Left ventricle myocardium superior (tissue), 1 donor: ENCODE measurements around the gene AQR. TPM values are rescaled to one million over a fixed set of nuclear protein-coding genes. Genes with fewer than 3 reads are reported as not detected.
A peak's percentile ranks its signal among the peaks of the same experiment; 100 is the strongest.
"Not testable (repeated sequence)": the region's sequence is repeated elsewhere in the genome, so short reads cannot be mapped to it uniquely, and the experiment has no call there.

ENCODE experiments used
- ATAC-seq: fragments of 200-7000 bp; cut with Tn5 transposase; one replicate; pipeline ENCODE4 v1.9.1; 2020; ENCODE audit warnings: mild to moderate bottlenecking, moderate library complexity
- DNase-seq: peaks from one replicate; pipeline ENCODE4 v3.0.0-alpha.2; 2020
- intact Hi-C: fragments of 100-400 bp; cut with micrococcal nuclease; formaldehyde crosslinking; loops from one replicate; pipeline ENCODE4 v1.11.0; 2022
- total RNA-seq: library from RNA; stranded (reverse); fragmentation: NEBNext Ultra II Directional; extraction: Animal tissue kit (Norgen Biotek cat#: 25700); gene quantifications from one replicate; pipeline ENCODE4 v1.2.1, GENCODE V29; 2021
- donor health status: DM: no; HTN: yes; CAD: no; lungs with severe emphysema.

Gene AQR
- total RNA-seq, 1 donor from 2014 or later, result 11.0 TPM

DNA sequence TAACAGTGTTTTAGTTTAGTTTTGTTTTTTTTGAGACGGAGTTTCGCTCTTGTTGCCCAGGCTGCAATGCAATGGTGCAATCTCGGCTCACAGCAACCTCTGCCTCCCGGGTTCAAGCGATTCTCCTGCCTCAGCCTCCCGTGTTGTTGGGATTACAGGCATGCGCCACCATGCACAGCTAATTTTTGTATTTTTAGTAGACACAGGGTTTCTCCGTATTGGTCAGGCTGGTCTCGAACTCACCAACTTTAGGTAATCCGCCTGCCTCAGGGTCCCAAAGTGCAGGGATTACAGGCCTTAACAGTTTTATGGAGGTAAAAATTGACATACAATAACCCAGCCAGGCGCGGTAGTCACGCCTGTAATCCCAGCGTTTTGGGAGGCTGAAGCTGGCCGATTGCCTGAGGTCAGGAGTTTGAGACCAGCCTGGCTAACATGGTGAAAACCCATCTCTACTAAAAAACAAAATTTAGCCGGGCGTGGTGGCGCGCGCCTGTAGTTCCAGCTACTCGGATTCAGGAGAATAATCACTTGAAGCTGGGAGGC is 629 bp upstream of the AQR start:
- DNase-seq, ATAC-seq, intact Hi-C loops: not testable (repeated sequence)

DNA sequence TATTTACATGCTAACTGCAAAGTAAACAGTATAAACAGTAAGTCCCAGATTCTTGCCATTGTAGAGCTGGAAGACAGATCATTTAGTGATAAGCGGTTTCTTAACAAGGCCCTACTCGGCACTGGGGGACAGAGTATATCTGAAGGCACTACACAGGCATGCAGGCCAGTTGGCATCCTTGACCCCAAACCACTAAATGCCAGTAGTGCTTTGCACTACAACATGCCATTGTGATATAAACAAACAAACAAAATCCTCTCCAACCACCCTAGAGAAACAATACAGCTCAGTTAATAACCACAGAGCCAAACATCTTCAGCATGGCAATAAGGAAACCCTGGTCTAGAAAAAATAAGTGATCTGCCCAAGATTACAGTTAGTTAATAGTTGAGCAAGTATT is 5.3 kb downstream of the AQR start:
- ATAC-seq (no peak), DNase-seq (no peak)
- intact Hi-C loops, result no loop called here

DNA sequence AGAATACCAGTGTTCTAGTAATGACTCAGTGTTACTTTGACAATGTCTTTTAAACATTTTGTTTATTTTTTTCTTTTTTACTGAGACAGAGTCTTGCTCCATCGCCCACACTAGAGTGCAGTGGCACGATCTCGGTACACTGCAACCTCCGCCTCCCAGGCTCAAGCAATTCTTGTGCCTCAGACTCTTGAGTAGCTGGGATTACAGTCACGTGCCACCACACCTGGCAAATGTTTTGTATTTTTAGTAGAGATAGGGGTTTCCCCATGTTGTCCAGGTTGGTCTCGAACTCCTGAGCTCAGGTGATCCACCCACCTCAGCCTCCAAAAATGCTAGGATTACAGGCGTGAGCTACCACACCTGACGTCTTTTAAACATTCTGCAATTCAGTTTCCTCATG is 15.7 kb downstream of the AQR start:
- intact Hi-C loops, result no loop called here
- DNase-seq (no peak), ATAC-seq (no peak)

DNA sequence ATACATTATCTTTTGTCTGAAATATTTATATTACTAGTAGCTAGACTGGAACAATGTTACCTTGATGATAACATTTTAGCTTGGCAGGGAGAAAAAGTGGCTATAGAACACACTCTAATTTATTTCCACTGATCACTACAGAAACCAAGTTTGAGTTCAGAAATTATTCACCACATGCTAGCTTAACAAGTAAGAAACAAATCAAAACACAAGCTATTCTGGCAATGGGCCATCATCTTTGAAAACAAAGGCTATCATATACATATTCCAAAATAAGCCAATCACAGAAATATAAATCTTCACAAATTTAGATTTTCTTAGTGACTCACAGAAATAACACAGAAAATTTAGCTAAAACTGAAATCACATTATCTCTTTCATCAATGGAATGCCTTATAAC is 17.1 kb downstream of the AQR start:
- no peak for ATAC-seq
- DNase-seq, result no peak
- intact Hi-C loops, result no loop called here

DNA sequence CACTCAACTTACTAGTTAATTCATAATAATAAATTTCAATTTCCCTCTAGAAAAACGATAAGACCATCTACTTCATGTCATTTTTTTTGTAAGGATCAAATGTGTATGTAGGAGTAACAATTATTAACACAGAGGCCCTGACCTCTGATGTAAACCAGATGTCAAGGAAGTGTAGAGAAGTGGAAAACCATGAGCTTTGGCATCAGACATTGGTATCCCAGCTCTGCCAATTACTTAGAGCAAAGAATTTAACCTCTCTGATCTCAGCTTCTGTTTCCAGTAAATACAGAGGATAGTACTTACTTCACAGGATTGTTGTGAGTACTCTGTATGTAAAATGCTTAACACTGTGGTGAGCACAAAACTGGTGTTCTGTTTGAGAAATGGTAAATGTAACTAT is 17.5 kb downstream of the AQR start:
- intact Hi-C loops, result no loop called here
- peak; percentile 21 for ATAC-seq
- DNase-seq, result no peak

DNA sequence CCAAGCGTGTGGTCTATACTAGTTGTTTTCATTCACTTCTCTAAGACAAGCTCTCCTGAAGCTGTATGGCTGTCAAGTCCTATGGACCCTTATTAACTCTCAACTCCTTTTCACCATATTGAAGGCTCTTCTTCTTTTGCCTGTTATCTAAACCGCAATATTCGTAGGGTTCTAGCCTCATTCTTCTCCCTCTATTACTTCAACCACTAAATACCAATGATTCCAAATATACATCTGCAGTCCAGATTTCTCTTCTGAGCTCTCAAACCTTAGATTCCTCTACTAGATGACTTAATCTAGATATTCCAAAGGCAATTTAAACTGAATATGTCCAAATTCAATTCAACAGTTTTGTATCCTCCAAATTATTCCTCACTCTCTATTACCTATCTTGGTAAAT is 24.6 kb downstream of the AQR start:
- ATAC-seq (no peak), DNase-seq (no peak)
- intact Hi-C loops, result no loop called here

DNA sequence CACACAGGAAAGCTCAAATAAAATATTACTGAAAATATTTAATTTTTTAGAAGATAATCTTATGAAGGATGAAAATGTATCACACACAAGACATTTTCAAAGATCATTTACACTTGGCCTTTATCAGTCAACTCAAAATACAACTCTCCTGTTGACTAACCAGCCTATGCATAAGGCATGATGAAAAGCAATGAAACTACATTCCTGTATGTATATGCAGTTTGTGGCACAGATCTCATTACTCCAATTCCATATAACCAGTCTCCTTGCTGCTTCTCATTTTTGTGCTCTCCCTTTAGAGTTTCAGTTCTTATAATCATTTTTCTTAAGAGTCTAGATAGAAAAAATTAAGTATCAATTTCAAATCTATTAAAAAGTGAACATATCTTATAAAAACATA is 25.8 kb downstream of the AQR start:
- intact Hi-C loops, result no loop called here
- ATAC-seq, result no peak
- no peak for DNase-seq

DNA sequence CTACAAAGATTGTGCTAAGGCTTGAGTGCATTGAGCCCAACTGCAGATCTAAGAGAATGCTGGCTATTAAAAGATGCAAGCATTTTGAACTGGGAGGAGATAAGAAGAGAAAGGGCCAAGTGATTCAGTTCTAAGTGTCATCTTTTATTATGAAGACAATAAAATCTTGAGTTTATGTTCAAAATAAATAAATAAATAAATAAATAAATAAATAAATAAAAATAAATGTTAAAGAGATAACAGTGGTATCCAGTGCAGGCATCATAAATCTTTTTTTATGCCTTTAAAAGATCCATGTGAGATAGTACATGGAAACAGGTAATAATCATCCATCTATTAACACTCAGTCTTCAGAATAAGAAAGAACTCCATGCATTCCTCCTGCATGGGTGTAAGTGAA is 26.3 kb downstream of the AQR start:
- ATAC-seq, DNase-seq, intact Hi-C loops: not testable (repeated sequence)

DNA sequence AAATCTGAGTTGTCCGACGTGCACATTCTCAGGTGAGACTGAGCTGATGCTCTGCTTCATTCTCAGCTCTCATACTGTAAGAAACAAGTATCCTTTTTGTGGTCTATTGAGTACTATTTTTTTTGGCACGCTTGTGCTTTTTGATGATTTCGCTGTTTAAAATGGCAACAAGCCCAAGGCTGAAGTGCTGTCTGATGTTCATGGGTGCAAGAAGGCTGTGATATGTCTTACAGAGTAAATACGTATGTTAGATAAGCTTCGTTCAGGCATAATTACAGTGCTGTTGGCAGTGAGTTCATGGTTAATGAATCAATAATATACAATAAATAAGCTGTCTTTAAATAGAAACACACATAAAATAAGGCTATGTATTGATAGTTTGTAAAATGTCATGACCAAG is 27.2 kb downstream of the AQR start:
- intact Hi-C loops, result no loop called here
- DNase-seq, result no peak
- no peak for ATAC-seq

DNA sequence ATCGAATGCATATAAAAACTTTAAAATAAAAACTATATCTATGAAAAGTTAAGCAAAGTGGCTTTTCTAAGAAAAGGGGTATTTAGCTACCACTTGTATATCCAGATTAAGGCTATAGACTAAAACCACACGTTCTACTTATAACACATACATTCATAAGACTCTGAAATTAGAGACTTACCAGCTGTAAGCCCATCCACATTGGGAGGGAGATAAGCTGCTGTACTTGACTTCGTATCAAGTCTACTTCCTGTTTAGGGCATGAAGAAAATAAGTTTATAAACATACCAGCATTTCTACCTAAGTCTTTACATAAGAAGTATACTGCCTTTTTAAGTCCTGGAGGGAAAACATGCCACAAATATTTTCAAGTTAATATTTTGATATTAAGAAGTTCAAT is 27.7 kb downstream of the AQR start:
- ATAC-seq, result no peak
- intact Hi-C loops, result no loop called here
- DNase-seq, result no peak

DNA sequence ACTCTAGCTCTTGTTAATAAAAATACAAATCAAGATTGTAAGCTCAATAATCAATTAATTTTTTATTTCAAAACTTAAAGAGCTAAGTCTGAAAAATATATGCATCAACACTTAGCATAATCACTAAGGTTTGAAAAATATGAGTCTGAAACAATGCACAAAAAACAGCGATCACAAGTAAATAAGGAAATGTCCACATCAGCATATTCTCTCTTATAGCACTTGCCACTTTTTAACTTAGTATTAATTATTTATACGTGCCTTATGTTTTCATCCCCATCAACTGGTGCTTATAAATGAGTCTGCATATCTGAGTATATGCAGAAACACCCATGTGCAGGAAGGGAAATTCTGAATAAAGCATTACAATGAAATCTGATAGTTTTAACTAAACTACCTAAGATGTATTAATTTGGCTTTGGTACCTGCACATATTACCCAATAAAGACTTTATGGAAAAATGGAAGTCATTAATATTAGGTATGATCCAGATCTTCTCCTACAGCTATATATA is 28.3 kb downstream of the AQR start:
- DNase-seq (no peak), ATAC-seq (no peak)
- intact Hi-C loops, result no loop called here

DNA sequence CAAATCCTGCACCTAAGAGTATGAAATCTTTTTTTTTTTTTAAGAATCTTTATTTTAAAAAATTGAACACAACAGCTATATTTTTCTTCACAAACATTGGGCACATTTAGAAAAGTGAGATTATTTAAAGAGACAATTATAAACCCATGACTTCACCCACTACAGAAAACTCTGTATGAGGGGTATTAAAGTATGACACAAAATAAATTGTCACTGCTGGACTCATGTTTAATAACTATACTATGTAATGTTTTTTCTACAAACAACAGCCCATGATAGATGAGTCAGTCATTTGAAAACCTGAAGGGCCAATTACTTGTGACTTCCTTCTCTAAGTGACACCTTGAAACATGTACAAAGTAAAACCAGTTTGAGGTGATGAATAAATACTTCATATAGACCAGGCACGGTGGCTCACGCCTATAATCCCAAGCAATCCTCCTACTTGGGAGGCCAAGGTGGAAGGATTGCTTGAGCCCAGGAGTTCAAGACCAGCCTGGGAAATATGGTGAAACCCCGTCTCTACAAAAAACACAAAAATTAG is 36.0 kb downstream of the AQR start:
- intact Hi-C loops, result no loop called here
- ATAC-seq (no peak), DNase-seq (no peak)

DNA sequence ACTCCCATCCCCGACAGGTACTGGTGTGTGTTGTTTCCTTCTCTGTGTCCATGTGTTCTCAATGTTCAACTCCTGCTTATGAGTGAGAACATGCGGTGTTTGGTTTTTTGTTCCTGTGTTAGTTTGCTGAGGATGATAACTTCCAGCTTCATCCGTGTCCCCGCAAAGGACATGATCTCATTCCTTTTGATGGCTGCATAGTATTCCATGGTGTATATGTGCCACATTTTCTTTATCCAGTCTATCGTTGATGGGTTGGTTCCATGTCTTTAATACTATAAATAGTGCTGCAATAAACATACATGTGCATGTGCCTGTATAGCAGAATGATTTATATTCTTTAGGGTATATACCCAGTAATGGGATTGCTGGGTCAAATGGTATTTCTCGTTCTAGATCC is 41.2 kb downstream of the AQR start:
- not testable (repeated sequence) for ATAC-seq, DNase-seq

DNA sequence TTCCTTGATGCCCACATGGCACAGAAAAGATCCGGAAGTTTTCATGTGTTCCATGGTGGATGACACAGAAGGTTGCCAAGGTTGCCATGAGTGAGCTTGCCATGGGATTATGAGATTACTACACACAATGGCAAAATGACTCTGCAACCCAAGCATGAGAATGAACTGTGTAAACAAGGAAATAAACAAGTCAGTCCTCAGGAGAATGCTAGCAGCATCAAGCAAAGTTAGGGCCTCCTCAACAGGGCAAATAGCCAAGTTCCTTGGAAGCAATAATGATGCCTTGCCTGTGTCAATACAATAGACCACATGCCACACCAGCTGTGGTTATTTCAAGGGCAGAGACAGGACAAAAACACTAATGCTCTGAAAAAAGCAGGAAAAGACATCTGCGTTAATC is 41.8 kb downstream of the AQR start:
- intact Hi-C loops, result no loop called here
- no peak for DNase-seq
- no peak for ATAC-seq

More for the DNA sequence above, 41.2 kb downstream of the AQR start:
- intact Hi-C loops, result not testable (repeated sequence)

DNA sequence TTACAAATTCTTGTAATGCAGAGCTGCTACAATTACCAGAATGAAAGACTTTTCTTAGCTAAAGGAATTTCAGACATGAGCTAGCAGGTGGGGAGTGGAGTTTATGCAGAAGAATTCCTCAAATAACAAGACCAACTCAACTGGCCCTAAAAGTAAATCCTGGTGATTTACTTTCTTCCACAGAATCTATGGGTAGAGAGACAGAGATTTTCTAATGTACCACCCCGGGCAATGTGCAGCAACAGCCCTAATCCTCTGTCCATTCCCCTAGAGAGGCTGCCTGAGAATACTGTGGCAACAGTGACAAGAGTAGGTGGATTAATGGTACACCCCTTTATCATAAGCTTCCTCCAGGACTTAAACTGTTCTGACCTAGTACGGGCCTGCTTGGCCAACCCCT is 55.2 kb downstream of the AQR start:
- intact Hi-C loops, result no loop called here
- no peak for DNase-seq
- no peak for ATAC-seq

DNA sequence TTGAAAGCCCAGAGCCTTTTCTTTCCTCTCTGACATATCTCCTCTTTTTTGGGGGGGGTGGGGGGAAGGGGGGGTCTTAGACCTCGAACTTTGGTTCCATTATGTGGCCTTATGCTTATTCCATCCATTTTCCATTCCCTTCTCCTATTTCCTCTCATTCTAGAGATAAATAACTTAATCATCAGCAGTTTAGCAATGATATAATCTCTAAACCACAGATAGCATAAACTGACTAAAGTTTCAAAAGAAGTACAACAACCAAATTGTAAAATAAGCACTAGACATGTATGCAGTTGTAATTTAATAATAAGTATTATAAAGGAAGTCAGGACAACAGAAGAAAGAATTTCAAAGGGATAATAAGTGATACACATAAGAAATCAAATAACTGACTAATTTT is 64.5 kb downstream of the AQR start:
- intact Hi-C loops, result no loop called here
- DNase-seq (no peak), ATAC-seq (no peak)

DNA sequence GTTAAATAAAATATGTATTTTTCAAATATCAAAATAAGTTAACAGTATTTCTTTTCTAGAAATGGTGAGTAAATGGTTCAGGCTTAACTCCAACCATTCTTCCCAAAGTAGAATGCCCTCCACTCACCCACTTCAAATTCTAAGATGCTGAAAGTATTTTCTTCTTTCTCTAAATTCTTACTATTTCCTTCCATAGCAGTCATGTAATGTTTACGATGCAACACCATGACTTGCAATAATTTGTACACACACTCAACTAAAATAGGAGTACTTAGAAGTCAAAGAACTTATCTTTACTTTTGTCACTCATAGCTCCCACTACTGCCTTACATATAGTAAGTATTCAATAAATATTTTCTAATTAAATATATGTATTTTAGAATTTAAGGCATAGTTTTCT is 65.0 kb downstream of the AQR start:
- intact Hi-C loops, result no loop called here
- DNase-seq, result no peak
- no peak for ATAC-seq

DNA sequence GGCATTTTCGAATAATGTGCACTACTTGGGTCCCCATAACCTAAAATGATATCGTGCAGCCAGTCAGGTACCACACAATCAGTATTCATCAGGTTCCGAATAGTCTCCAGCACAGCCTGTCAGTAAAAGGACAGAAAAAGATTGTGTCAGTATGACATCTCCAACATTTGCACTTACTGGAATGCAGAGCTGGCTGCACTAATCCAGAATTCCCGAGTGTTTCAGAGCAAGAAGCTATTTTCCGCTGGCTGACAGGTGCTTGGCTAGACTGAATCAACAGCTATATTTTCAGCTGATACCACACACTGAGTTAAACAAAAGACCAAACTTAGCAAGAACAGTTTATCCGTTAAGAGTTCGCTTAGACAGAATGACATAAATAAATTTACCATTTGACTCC is 68.8 kb downstream of the AQR start:
- peak; percentile 92 for ATAC-seq
- no peak for DNase-seq
- intact Hi-C loops, result no loop called here

DNA sequence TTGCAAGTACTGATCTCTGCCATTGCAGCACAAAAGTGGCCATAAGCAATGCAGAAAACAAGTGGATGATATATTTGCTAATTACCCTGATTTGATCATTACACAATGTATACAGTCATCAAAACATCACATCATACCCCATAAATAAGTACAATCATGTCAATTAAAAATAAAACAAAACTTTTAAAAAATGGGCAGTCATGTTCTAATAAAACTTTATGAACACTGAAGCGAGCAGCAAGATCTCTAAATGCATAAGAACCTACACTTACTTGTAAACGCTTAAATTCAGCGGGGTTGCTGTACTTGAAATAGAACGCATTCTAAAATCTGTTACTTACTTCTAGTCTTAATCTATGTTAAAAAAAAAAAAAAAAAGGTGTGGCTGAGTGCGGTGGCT is 73.4 kb downstream of the AQR start:
- intact Hi-C loops, result no loop called here
- no peak for ATAC-seq

DNA sequence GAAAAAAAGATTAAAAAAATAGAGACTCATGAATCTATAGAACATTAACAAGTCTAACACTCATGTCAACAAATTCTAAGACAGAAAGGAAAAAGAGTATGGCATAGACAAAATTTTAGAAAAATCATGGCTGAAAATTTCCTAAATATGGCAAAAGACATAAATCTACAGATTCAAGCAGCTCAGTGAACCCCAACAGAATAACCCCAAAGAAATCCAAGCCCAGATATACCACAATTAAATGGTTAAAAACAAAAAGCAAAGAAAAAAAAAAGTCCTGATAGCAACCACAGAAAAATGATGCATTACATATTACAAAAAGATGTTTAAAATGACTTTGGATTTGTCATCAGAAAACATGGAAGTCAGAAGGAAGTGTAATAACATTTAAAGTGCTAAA is 75.6 kb downstream of the AQR start:
- intact Hi-C loops, result no loop called here
- ATAC-seq, result no peak
- DNase-seq, result no peak

More for the DNA sequence above, 73.4 kb downstream of the AQR start:
- no peak for DNase-seq

DNA sequence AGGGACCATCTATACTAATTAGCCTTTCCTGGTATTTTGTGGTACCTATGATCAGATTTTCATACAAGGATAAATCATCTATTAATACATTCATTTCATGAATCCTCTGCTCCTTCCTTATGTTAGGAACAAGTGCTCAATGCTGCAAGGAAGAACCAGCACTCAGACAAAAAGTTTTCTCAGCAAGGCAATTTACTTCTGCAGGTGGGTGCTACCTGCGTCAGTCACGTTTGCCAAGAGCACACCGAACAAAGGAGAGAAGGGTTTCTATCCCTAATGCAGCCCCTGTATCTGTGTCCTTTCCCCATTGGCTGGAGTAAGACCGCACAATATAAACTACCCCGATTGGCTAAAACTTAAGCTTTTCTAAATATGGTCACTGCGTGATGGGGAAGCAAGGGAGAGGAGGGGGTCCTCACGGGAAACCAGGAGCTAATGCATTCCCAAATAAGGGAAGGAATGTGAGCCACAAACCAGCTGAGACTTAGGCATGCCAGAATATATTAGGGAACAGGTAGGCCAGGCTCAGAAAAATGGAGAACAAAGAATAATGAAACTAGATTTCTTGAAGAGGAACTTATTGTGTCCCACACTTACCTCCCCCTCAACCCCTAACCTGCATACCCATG is 76.5 kb downstream of the AQR start:
- intact Hi-C loops, result no loop called here
- no peak for ATAC-seq
- no peak for DNase-seq
